ENCODE measurements around the gene KCNH2. TPM values are rescaled to one million over a fixed set of nuclear protein-coding genes. Genes with fewer than 3 reads are reported as not detected.

The KCNH2 gene
- total RNA-seq, 1 donor from 2014 or later, result under 0.01 TPM

GRCh38 chr7:150934045-150934766 is 43.9 kb downstream of the KCNH2 start:
- DNase-seq (ENCODE audit: low read depth), result no peak
- no peaks in the 10 kb centered on the region for H3K27me3 ChIP-seq (ENCODE audit: control insufficient read depth, insufficient read depth, low read length)
- no peak for FAIRE-seq
- H3K4me3 ChIP-seq (ENCODE audit: low read depth, low read length), result no peak overlapping the region
- TF ChIP-seq, protein P1, sequence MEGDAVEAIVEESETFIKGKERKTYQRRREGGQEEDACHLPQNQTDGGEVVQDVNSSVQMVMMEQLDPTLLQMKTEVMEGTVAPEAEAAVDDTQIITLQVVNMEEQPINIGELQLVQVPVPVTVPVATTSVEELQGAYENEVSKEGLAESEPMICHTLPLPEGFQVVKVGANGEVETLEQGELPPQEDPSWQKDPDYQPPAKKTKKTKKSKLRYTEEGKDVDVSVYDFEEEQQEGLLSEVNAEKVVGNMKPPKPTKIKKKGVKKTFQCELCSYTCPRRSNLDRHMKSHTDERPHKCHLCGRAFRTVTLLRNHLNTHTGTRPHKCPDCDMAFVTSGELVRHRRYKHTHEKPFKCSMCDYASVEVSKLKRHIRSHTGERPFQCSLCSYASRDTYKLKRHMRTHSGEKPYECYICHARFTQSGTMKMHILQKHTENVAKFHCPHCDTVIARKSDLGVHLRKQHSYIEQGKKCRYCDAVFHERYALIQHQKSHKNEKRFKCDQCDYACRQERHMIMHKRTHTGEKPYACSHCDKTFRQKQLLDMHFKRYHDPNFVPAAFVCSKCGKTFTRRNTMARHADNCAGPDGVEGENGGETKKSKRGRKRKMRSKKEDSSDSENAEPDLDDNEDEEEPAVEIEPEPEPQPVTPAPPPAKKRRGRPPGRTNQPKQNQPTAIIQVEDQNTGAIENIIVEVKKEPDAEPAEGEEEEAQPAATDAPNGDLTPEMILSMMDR (IDR thresholded peaks at IDR 0.05; ENCODE audit: insufficient read depth, low read length, severe bottlenecking), result no peak
- no peaks in the 10 kb centered on the region for H3K36me3 ChIP-seq (ENCODE audit: control insufficient read depth, insufficient read depth, low read length)

- TF ChIP-seq, protein P1 (IDR thresholded peaks at IDR 0.05; ENCODE audit: insufficient read depth, low read length, severe bottlenecking), result no peak
- no peaks in the 10 kb centered on the region for H3K27me3 ChIP-seq (ENCODE audit: control insufficient read depth, insufficient read depth, low read length)
- no peak overlapping the region for H3K4me3 ChIP-seq (ENCODE audit: low read depth, low read length)
- DNase-seq (ENCODE audit: low read depth) (no peak), FAIRE-seq (peak; percentile 73)
- no peaks in the 10 kb centered on the region for H3K36me3 ChIP-seq (ENCODE audit: control insufficient read depth, insufficient read depth, low read length)
These were observed 46.8 kb downstream of the KCNH2 start for GRCh38 chr7:150931199-150931869.

- Histone ChIP-seq H3K4me3 (ENCODE audit: low read depth, low read length) (no peak overlapping the region), H3K36me3 (ENCODE audit: control insufficient read depth, insufficient read depth, low read length) (no peaks in the 10 kb centered on the region), H3K27me3 (ENCODE audit: control insufficient read depth, insufficient read depth, low read length) (no peaks in the 10 kb centered on the region)
- FAIRE-seq (no peak), DNase-seq (ENCODE audit: low read depth) (no peak)
- TF ChIP-seq, protein P1 (IDR thresholded peaks at IDR 0.05; ENCODE audit: insufficient read depth, low read length, severe bottlenecking), result no peak
These were observed 49.6 kb downstream of the KCNH2 start for GRCh38 chr7:150928541-150928940.

DNA sequence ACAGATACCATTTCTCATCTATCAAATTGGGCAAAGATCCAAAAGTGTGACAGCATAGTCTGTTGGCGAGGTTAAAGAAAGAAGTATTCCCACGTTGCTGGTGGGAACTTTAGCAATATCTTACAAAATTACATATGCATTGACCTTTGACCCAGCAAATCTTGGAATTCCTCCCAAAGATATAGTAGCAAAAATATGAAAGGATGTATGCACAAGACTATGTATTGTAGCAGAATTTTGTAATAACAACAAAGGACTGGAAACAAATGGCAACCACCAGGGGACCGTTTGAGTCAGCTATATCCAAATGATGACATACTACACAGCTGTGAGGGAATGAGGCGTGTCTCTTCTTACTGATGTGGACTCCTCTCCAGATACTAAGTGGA is 50.2 kb downstream of the KCNH2 start:
- DNase-seq (ENCODE audit: low read depth) (peak; percentile 44), FAIRE-seq (no peak)
- TF ChIP-seq, protein P1 (IDR thresholded peaks at IDR 0.05; ENCODE audit: insufficient read depth, low read length, severe bottlenecking), result peak; percentile 25

GRCh38 chr7:150927157-150927955 is 50.8 kb downstream of the KCNH2 start:
- no peak for DNase-seq (ENCODE audit: low read depth)
- TF ChIP-seq, protein P1 (IDR thresholded peaks at IDR 0.05; ENCODE audit: insufficient read depth, low read length, severe bottlenecking), result no peak
- no peaks in the 10 kb centered on the region for H3K27me3 ChIP-seq (ENCODE audit: control insufficient read depth, insufficient read depth, low read length)
- no peaks in the 10 kb centered on the region for H3K36me3 ChIP-seq (ENCODE audit: control insufficient read depth, insufficient read depth, low read length)
- H3K4me3 ChIP-seq (ENCODE audit: low read depth, low read length), result no peak overlapping the region
- FAIRE-seq, result no peak

More for the DNA sequence above, 50.2 kb downstream of the KCNH2 start:
- Histone ChIP-seq H3K36me3 (ENCODE audit: control insufficient read depth, insufficient read depth, low read length) (no peaks in the 10 kb centered on the region), H3K4me3 (ENCODE audit: low read depth, low read length) (no peak overlapping the region), H3K27me3 (ENCODE audit: control insufficient read depth, insufficient read depth, low read length) (no peaks in the 10 kb centered on the region)
